ENCODE measurements around the gene ZBTB20.
"Not testable (repeated sequence)": the region's sequence is repeated elsewhere in the genome, so short reads cannot be mapped to it uniquely, and the experiment has no call there.

Gene ZBTB20

DNA sequence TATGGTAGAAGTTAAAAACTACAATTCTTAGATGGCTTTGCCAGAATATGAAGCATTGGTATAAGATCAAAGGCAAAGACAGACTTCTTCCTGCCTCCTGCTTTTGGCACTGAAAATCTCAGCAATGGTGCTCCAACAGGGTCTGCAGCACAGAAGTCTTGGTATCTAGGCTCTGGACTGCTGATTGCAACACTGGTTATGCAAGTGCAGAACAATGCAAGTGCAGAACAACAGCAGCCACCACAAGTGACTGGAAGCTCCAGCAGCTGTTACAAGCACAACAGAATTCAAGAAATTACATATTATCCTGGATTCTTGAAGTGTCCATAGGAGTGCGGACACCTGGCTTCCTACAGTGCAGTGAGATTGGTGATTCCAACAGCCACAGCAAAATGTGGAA, 33.7 kb downstream of the ZBTB20 start:
- peak in 1 of 2 experiments; percentile 64 for DNase-seq (ENCODE audit: low read depth in 1 of 2, low spot score in 1 of 2)
- H3K27me3 ChIP-seq (ENCODE audit: insufficient read depth, poor library complexity, severe bottlenecking), result no peaks in the 10 kb centered on the region
- H3K4me3 ChIP-seq (replicated peaks; ENCODE audit: insufficient read depth, low read length), result no peak overlapping the region
- TF ChIP-seq POLR2AphosphoS5 (IDR thresholded peaks at IDR 0.05; ENCODE audit: low read depth), result no peak
- TF ChIP-seq, protein P1, sequence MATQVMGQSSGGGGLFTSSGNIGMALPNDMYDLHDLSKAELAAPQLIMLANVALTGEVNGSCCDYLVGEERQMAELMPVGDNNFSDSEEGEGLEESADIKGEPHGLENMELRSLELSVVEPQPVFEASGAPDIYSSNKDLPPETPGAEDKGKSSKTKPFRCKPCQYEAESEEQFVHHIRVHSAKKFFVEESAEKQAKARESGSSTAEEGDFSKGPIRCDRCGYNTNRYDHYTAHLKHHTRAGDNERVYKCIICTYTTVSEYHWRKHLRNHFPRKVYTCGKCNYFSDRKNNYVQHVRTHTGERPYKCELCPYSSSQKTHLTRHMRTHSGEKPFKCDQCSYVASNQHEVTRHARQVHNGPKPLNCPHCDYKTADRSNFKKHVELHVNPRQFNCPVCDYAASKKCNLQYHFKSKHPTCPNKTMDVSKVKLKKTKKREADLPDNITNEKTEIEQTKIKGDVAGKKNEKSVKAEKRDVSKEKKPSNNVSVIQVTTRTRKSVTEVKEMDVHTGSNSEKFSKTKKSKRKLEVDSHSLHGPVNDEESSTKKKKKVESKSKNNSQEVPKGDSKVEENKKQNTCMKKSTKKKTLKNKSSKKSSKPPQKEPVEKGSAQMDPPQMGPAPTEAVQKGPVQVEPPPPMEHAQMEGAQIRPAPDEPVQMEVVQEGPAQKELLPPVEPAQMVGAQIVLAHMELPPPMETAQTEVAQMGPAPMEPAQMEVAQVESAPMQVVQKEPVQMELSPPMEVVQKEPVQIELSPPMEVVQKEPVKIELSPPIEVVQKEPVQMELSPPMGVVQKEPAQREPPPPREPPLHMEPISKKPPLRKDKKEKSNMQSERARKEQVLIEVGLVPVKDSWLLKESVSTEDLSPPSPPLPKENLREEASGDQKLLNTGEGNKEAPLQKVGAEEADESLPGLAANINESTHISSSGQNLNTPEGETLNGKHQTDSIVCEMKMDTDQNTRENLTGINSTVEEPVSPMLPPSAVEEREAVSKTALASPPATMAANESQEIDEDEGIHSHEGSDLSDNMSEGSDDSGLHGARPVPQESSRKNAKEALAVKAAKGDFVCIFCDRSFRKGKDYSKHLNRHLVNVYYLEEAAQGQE (IDR thresholded peaks at IDR 0.05; ENCODE audit: insufficient replicate concordance, low read depth), result no peak
- TF ChIP-seq, protein P2, sequence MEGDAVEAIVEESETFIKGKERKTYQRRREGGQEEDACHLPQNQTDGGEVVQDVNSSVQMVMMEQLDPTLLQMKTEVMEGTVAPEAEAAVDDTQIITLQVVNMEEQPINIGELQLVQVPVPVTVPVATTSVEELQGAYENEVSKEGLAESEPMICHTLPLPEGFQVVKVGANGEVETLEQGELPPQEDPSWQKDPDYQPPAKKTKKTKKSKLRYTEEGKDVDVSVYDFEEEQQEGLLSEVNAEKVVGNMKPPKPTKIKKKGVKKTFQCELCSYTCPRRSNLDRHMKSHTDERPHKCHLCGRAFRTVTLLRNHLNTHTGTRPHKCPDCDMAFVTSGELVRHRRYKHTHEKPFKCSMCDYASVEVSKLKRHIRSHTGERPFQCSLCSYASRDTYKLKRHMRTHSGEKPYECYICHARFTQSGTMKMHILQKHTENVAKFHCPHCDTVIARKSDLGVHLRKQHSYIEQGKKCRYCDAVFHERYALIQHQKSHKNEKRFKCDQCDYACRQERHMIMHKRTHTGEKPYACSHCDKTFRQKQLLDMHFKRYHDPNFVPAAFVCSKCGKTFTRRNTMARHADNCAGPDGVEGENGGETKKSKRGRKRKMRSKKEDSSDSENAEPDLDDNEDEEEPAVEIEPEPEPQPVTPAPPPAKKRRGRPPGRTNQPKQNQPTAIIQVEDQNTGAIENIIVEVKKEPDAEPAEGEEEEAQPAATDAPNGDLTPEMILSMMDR (IDR thresholded peaks at IDR 0.05; ENCODE audit: insufficient read depth, low read length), result no peak
- no peak for TF ChIP-seq GABPA (IDR thresholded peaks at IDR 0.05; ENCODE audit: low read depth)
- no peak for TF ChIP-seq SPI1 (IDR thresholded peaks at IDR 0.05; ENCODE audit: borderline replicate concordance, low read depth)
- no peak overlapping the region for H3K27ac ChIP-seq (replicated peaks)

DNA sequence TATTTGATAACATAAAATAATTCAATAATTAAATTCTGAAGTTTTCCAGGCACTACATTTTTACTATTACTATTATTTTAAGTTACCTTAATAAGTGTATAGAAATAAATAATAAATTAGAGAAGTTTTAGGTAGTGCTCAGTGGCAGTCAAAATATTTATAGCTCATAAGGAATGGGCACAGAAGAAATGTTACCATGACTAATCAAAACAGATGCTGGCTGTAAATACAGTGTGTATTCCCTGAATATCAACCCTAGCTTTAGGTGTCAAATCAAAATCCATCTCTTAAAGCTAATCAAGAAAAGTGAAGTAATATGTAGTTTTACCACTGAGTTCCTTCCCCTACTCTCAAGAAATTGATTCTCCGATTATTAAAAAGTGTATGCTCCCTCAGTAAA, 35.5 kb downstream of the ZBTB20 start:
- TF ChIP-seq POLR2AphosphoS5 (IDR thresholded peaks at IDR 0.05; ENCODE audit: low read depth) (no peak), GABPA (IDR thresholded peaks at IDR 0.05; ENCODE audit: low read depth) (no peak), SPI1 (IDR thresholded peaks at IDR 0.05; ENCODE audit: borderline replicate concordance, low read depth) (no peak)
- TF ChIP-seq, protein P2 (IDR thresholded peaks at IDR 0.05; ENCODE audit: insufficient read depth, low read length), result no peak
- TF ChIP-seq, protein P1 (IDR thresholded peaks at IDR 0.05; ENCODE audit: insufficient replicate concordance, low read depth), result no peak
- Histone ChIP-seq H3K27ac (replicated peaks) (no peak overlapping the region), H3K4me3 (replicated peaks; ENCODE audit: insufficient read depth, low read length) (no peak overlapping the region), H3K27me3 (ENCODE audit: insufficient read depth, poor library complexity, severe bottlenecking) (no peaks in the 10 kb centered on the region)
- no peak for DNase-seq (ENCODE audit: low read depth in 1 of 2, low spot score in 1 of 2)

DNA sequence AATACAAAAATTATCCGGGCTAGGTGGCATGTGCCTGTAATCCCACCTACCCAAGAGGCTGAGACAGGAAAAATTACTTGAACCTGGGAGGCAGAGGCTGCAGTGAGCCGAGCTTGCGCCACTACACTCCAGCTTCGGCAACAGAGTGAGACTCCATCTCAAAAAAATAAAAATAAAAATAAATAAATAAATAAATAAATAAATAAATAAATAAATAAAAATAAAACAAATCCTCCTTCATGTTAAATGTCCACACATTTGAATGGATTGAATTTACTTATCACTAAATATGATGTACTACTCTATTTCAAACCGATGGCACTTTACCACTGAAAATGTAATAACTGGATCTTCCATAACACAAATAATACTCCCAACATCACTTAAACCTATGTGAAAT, 36.3 kb downstream of the ZBTB20 start:
- Histone ChIP-seq H3K27ac (replicated peaks) (no peak overlapping the region), H3K4me3 (replicated peaks; ENCODE audit: insufficient read depth, low read length) (no peak overlapping the region), H3K27me3 (ENCODE audit: insufficient read depth, poor library complexity, severe bottlenecking) (no peaks in the 10 kb centered on the region)
- TF ChIP-seq POLR2AphosphoS5 (IDR thresholded peaks at IDR 0.05; ENCODE audit: low read depth) (no peak), SPI1 (IDR thresholded peaks at IDR 0.05; ENCODE audit: borderline replicate concordance, low read depth) (no peak), GABPA (IDR thresholded peaks at IDR 0.05; ENCODE audit: low read depth) (no peak)
- TF ChIP-seq, protein P1 (IDR thresholded peaks at IDR 0.05; ENCODE audit: insufficient replicate concordance, low read depth), result no peak
- TF ChIP-seq, protein P2 (IDR thresholded peaks at IDR 0.05; ENCODE audit: insufficient read depth, low read length), result no peak
- no peak for DNase-seq (ENCODE audit: low read depth in 1 of 2, low spot score in 1 of 2)

DNA sequence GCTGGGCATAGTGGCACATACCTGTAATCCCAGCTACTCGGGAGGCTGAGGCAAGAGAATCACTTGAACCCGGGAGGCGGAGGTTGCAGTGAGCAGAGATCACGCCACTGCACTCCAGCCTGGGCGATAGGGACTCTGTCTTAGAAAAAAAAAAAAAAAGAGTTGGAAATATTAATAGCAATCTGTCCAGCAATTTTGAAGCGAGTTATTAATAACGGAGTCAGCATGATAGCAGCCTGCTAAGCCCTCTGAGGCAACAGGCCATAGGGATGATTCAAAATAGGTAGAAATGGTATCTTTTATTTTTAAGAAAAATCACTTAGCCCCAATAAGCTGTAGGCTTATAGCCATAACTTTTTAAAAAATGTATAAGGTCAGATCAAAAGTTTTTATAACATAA, 37.0 kb downstream of the ZBTB20 start:
- H3K4me3 ChIP-seq (replicated peaks; ENCODE audit: insufficient read depth, low read length); H3K27me3 ChIP-seq (ENCODE audit: insufficient read depth, poor library complexity, severe bottlenecking); H3K27ac ChIP-seq (replicated peaks); DNase-seq (ENCODE audit: low read depth in 1 of 2, low spot score in 1 of 2): not testable (repeated sequence)
